Measurements from ENCODE around the gene SMCO2.

SMCO2 gene

DNA sequence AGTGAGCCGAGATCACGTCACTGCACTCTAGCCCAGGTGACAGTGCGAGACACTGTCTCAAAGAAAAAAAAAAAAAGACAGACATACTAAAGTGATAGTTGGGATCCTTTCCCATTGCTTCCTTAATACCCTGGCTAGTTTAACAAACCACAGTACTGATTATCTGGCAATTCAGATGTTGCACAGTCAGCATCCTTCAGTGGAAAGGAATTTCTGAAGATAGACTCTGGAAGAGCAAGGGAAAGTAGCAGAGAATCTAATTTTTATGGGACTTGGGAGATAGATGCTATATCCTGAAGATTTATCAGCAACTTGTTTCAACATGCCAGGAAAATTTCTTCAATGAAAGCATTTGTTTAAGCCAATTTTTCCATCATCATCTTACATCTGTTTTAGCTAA, 71.0 kb downstream of the SMCO2 start:
- H3K4me1 ChIP-seq (ENCODE audit: insufficient read depth, insufficient read length) = peaks cover 4% of the 10 kb centered on the region
- H3K36me3 ChIP-seq (ENCODE audit: insufficient read depth, insufficient read length, low read length) = no peaks in the 10 kb centered on the region
- H3K9ac ChIP-seq (ENCODE audit: insufficient read length, low read depth) = no peak overlapping the region
- no peak overlapping the region for H3K4me3 ChIP-seq (ENCODE audit: insufficient read length, low read depth)
- TF ChIP-seq SUZ12 (IDR thresholded peaks at IDR 0.05; ENCODE audit: extremely low read depth, insufficient read depth, insufficient read length) (no peak), ZNF274 (IDR thresholded peaks at IDR 0.05; ENCODE audit: low read depth, low read length) (no peak), YY1 (IDR thresholded peaks at IDR 0.05; ENCODE audit: insufficient read depth, insufficient read length) (no peak)
- no peaks in the 10 kb centered on the region for H3K27me3 ChIP-seq (ENCODE audit: insufficient read depth, insufficient read length)
- DNase-seq (ENCODE audit: low read depth, low spot score) = no peak
- no peaks in the 10 kb centered on the region for H3K9me3 ChIP-seq (ENCODE audit: insufficient read depth, low read length)

DNA sequence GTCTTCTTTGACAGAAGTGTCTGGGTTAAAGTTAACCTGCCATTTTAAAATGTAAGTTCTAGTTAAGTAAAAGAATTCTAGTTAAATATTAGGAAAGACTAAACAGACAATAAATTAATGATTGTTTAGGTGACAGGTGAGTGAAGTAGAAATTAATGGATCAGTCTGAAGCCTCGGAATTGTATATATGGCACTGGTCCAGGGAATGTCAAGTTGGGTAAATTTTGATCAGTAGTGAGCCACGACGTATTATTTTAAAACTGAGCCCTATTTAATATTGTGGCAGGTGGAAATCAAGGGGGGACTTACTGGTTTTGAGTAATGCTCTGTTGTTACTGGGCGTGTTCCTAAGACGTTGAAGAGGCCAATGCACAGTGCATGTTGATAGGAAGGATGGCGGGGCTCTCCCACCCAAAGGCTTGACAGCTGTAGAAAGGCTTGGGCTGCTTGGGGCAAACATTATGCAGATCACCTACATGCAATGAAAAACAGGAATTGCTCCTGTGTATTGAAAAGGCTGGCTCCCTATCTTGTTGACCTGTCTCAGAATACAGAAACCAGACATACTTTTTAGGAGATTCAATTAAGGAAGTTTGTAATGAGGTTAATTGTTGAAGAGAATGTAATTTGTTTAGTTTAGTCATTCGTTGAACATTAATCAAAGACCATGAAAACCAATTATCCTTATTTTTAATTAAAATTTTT, 71.6 kb downstream of the SMCO2 start:
- Histone ChIP-seq H3K9me3 (ENCODE audit: insufficient read depth, low read length) (no peaks in the 10 kb centered on the region), H3K4me1 (ENCODE audit: insufficient read depth, insufficient read length) (peaks cover 4% of the 10 kb centered on the region), H3K4me3 (ENCODE audit: insufficient read length, low read depth) (no peak overlapping the region), H3K27me3 (ENCODE audit: insufficient read depth, insufficient read length) (no peaks in the 10 kb centered on the region), H3K36me3 (ENCODE audit: insufficient read depth, insufficient read length, low read length) (no peaks in the 10 kb centered on the region), H3K9ac (ENCODE audit: insufficient read length, low read depth) (no peak overlapping the region)
- no peak for DNase-seq (ENCODE audit: low read depth, low spot score)
- TF ChIP-seq YY1 (IDR thresholded peaks at IDR 0.05; ENCODE audit: insufficient read depth, insufficient read length) = no peak

DNA sequence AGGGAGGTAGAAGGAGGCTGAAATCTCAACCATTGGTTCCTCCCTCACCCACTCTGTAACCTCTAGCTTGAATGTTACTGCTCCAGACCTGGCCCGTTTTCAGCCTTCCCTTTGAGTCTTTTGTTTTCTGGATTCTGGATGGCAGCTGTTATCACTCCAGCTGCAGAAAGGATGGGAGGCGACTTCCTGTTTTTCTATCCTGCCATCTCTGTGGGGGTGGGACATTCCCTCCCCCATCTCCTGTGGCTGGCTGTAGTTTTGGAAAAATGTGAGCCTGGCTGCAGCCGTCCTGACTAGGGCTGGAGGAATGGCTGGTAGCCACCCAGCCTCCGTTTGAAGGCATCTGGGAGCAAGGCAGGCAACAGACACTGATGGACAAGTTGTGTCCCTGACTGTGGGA, 74.5 kb downstream of the SMCO2 start:
- Histone ChIP-seq H3K4me3 (ENCODE audit: insufficient read length, low read depth) (no peak overlapping the region), H3K36me3 (ENCODE audit: insufficient read depth, insufficient read length, low read length) (no peaks in the 10 kb centered on the region), H3K9me3 (ENCODE audit: insufficient read depth, low read length) (no peaks in the 10 kb centered on the region), H3K9ac (ENCODE audit: insufficient read length, low read depth) (no peak overlapping the region), H3K27me3 (ENCODE audit: insufficient read depth, insufficient read length) (no peaks in the 10 kb centered on the region), H3K4me1 (ENCODE audit: insufficient read depth, insufficient read length) (peaks cover 4% of the 10 kb centered on the region)
- DNase-seq (ENCODE audit: low read depth, low spot score) = peak; percentile 66
- TF ChIP-seq SUZ12 (IDR thresholded peaks at IDR 0.05; ENCODE audit: extremely low read depth, insufficient read depth, insufficient read length) (no peak), YY1 (IDR thresholded peaks at IDR 0.05; ENCODE audit: insufficient read depth, insufficient read length) (no peak), ZNF274 (IDR thresholded peaks at IDR 0.05; ENCODE audit: low read depth, low read length) (no peak)

DNA sequence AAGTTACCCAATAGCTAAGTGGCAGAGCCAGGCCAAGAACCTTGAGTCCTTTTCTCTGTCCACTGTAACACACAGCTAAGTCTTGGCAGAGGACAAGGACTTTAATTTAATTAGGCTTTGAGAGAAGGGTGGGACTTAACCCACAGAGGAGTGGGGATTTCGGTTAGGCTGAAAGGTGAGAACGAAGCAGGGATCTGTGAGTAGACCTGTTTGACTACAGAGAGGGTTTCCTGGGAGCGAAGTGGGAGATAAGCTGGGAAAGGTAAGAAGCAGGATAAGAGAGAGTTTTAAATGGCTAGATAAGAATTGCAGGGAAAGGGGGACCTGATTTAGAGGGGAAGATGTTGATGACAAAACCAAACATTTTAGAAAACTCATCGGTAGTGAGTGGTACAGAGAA, 75.4 kb downstream of the SMCO2 start:
- no peak overlapping the region for H3K9ac ChIP-seq (ENCODE audit: insufficient read length, low read depth)
- H3K9me3 ChIP-seq (ENCODE audit: insufficient read depth, low read length) = no peaks in the 10 kb centered on the region
- peaks cover 3% of the 10 kb centered on the region for H3K36me3 ChIP-seq (ENCODE audit: insufficient read depth, insufficient read length, low read length)
- no peak overlapping the region for H3K4me3 ChIP-seq (ENCODE audit: insufficient read length, low read depth)
- no peak for TF ChIP-seq ZNF274 (IDR thresholded peaks at IDR 0.05; ENCODE audit: low read depth, low read length)
- TF ChIP-seq YY1 (IDR thresholded peaks at IDR 0.05; ENCODE audit: insufficient read depth, insufficient read length) = no peak
- no peak for TF ChIP-seq SUZ12 (IDR thresholded peaks at IDR 0.05; ENCODE audit: extremely low read depth, insufficient read depth, insufficient read length)
- H3K4me1 ChIP-seq (ENCODE audit: insufficient read depth, insufficient read length) = peaks cover 4% of the 10 kb centered on the region
- no peak for DNase-seq (ENCODE audit: low read depth, low spot score)
- no peaks in the 10 kb centered on the region for H3K27me3 ChIP-seq (ENCODE audit: insufficient read depth, insufficient read length)

DNA sequence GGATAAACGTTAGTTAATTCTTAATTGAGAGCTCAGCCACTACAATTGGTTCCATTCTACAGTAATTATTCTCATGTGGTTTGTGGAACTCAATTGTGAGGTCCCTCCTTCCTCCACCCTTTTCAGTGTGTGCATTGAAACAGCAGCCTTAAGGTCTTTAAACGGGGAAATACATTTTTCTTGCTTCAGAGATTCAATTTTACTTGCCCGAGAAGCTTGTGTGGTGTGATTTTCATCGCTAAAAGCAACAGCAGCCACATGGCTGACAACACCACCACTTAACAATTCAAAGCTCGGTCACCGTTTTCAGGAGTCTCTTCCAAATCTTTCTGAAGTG, 76.7 kb downstream of the SMCO2 start:
- H3K9me3 ChIP-seq (ENCODE audit: insufficient read depth, low read length) = no peaks in the 10 kb centered on the region
- H3K36me3 ChIP-seq (ENCODE audit: insufficient read depth, insufficient read length, low read length) = peaks cover 8% of the 10 kb centered on the region
- H3K9ac ChIP-seq (ENCODE audit: insufficient read length, low read depth) = peak overlapping the region; percentile 87
- H3K4me3 ChIP-seq (ENCODE audit: insufficient read length, low read depth) = peak overlapping the region; percentile 86
- DNase-seq (ENCODE audit: low read depth, low spot score) = no peak
- no peak for TF ChIP-seq ZNF274 (IDR thresholded peaks at IDR 0.05; ENCODE audit: low read depth, low read length)
- no peak for TF ChIP-seq SUZ12 (IDR thresholded peaks at IDR 0.05; ENCODE audit: extremely low read depth, insufficient read depth, insufficient read length)
- TF ChIP-seq YY1 (IDR thresholded peaks at IDR 0.05; ENCODE audit: insufficient read depth, insufficient read length) = no peak
- H3K4me1 ChIP-seq (ENCODE audit: insufficient read depth, insufficient read length) = peaks cover 4% of the 10 kb centered on the region
- no peaks in the 10 kb centered on the region for H3K27me3 ChIP-seq (ENCODE audit: insufficient read depth, insufficient read length)

DNA sequence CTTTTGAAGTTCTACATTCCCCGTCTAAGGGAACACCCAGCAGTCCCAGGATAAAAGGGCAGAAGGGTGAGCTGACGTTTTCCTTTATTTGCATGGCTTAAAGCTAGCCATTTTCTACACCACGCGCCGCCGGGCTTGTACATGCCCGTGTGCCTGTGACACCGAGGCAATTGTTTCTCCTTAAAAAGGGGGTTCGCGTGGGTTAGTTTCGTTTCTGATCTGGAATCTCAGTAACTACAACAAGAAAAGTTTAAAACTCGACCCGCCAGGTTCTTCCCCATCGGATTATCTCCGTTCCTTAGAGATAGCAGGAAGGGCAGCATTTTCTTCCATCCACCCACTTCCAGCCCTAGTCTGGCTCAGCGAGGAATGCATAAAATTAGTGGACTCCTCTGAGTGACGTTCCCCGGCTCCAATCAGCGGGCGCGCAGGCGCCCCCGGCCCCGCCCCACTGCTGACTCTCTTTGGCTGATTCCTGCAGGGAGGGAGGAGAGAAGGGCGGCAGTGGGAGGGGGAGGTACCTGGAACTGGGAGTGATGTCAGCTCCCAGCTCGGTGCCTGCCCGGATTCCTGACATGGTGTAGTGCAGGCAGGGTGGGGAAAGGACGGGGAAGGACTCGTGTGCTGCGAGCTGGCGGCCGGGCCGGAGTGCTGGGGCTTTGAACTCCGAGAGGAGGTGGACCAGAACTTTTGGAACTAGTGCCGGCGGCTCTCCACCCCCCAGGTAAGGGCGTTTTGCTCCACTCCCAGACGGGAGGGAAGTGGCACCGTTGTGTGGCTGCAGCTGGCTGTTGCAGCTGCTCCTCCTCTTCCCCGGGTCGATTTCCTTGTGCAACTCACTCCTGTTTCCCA, 77.3 kb downstream of the SMCO2 start, which contains the start of gene PPFIBP1:
TSS of gene PPFIBP1 (plus strand) at position 565 of the 852 bp plus-strand sequence. CDS start 109,191 bp downstream, outside the sequence.
- peak; percentile 36 for TF ChIP-seq YY1 (IDR thresholded peaks at IDR 0.05; ENCODE audit: insufficient read depth, insufficient read length)
- TF ChIP-seq SUZ12 (IDR thresholded peaks at IDR 0.05; ENCODE audit: extremely low read depth, insufficient read depth, insufficient read length) = no peak
- Histone ChIP-seq H3K9ac (ENCODE audit: insufficient read length, low read depth) (peak within 1 kb of the TSS; percentile 89), H3K27me3 (ENCODE audit: insufficient read depth, insufficient read length) (no peaks in the 10 kb centered on the region), H3K4me1 (ENCODE audit: insufficient read depth, insufficient read length) (peaks cover 4% of the 10 kb centered on the region), H3K9me3 (ENCODE audit: insufficient read depth, low read length) (no peaks in the 10 kb centered on the region), H3K4me3 (ENCODE audit: insufficient read length, low read depth) (peak within 1 kb of the TSS; percentile 86), H3K36me3 (ENCODE audit: insufficient read depth, insufficient read length, low read length) (peaks cover 11% of the 10 kb centered on the region)
- DNase-seq (ENCODE audit: low read depth, low spot score) = peak; percentile 100

DNA sequence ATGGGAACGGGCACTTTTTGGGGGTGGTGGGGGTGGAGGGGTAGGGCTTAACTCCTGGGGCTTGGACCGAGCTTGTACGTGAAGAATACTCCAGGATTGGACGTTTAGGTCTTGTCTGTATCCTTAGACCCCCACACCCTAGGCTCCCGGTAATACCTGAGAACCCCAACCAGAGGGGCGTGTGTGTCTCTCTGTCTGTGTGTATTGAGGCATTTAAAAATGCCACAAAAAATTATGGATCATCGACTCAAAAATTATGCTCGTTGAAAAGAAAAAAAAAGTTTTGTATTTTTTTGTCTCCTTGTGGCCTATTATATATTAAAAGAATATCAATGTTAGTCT, 77.9 kb downstream of the SMCO2 start:
- DNase-seq (ENCODE audit: low read depth, low spot score) = no peak
- Histone ChIP-seq H3K4me3 (ENCODE audit: insufficient read length, low read depth) (peak overlapping the region; percentile 86), H3K9me3 (ENCODE audit: insufficient read depth, low read length) (no peaks in the 10 kb centered on the region), H3K27me3 (ENCODE audit: insufficient read depth, insufficient read length) (no peaks in the 10 kb centered on the region), H3K9ac (ENCODE audit: insufficient read length, low read depth) (peak overlapping the region; percentile 89), H3K4me1 (ENCODE audit: insufficient read depth, insufficient read length) (peaks cover 4% of the 10 kb centered on the region), H3K36me3 (ENCODE audit: insufficient read depth, insufficient read length, low read length) (peaks cover 12% of the 10 kb centered on the region)
- TF ChIP-seq ZNF274 (IDR thresholded peaks at IDR 0.05; ENCODE audit: low read depth, low read length) (no peak), YY1 (IDR thresholded peaks at IDR 0.05; ENCODE audit: insufficient read depth, insufficient read length) (no peak), SUZ12 (IDR thresholded peaks at IDR 0.05; ENCODE audit: extremely low read depth, insufficient read depth, insufficient read length) (no peak)
